HG03342 (cell line): ENCODE measurements around the gene TSPO.

ENCODE experiments used
- ATAC-seq: cut with Tn5 transposase; IDR thresholded peaks from one replicate; pipeline ENCODE4 v1.9.1; 2021; ENCODE audit warnings: mild to moderate bottlenecking, moderate library complexity; ENCODE audit not compliant: unreplicated experiment

Gene TSPO

GRCh38 chr22:43174941-43175531 lies 23.7 kb downstream of the TSPO start:
- ATAC-seq = no peak

GRCh38 chr22:43176090-43176489 lies 24.7 kb downstream of the TSPO start:
- no peak for ATAC-seq

GRCh38 chr22:43177479-43177878 lies 26.1 kb downstream of the TSPO start:
- no peak for ATAC-seq

DNA sequence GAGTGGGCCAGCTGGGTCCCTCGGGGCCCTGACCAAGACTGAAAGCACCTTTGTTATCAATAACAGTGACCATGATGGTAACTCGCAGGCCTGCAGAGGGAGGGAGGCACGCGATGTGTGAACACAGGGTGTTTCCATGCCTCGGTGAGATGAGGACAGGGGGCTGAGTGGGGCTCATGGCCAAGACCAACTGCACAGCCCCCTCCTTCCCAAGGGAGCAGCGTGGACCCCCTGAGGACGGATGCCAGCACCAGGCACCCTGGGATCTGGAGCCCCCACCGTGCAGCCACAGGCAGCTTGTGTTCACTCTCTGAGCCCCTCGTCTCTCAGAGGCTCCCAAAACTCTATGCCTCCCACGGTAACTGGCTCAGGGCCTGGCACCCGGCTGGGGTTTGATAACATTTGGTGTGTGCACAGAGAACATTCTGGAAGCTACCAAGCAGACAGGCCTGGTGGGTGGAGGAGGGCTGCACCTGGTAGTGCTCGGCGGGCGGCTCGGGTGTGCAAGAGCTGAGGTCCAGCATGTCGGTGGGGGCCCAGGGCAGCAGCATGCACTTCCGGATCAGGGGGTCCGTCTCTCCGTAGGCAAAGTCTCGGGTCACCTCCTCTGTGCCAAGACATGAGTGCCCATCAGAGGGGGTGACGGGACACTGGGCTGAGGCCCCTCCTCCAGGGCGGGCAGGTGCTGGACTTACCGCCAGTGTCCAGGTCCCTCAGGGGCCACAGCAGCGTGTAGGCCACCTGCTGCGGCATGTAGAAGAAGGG lies 28.0 kb downstream of the TSPO start:
- ATAC-seq = no peak

DNA sequence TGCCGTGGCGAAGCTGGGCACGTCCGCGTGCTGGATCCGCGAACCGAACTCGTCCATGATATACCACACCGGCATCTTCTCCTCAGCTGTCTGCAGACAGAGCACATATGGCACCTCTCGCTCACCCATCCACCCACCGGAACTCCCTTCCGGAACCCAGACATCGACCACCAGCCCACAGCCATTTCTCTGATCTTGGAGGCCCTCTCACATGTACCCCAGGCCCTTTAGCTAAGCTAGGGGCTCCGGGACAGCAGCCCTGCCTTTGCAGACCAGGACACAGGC lies 28.5 kb downstream of the TSPO start:
- no peak for ATAC-seq

GRCh38 chr22:43180670-43181069 lies 29.3 kb downstream of the TSPO start:
- ATAC-seq = no peak

- ATAC-seq = no peak
Observed at GRCh38 chr22:43181321-43182076, 30.1 kb downstream of the TSPO start.

GRCh38 chr22:43182118-43182517 lies 30.8 kb downstream of the TSPO start:
- no peak for ATAC-seq

DNA sequence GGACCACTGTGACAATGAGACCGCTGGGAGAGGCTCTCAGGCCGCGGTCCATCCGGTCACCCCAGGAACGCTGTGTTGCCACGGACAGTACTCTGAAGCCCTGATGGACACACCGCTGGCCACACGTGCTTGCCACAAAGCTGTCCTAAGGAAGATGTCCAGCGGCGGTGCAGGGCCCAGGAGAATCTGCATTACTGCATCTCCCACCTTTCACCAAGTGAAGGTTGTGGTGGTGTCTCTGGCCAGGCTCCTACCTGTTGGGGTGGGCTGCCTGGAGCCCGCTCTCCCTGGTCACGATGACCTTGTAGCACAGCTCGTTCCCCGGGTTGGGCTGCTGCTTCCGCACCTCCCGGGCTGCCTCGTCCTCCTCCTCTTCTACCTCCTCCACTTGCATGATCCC lies 31.4 kb downstream of the TSPO start:
- no peak for ATAC-seq

DNA sequence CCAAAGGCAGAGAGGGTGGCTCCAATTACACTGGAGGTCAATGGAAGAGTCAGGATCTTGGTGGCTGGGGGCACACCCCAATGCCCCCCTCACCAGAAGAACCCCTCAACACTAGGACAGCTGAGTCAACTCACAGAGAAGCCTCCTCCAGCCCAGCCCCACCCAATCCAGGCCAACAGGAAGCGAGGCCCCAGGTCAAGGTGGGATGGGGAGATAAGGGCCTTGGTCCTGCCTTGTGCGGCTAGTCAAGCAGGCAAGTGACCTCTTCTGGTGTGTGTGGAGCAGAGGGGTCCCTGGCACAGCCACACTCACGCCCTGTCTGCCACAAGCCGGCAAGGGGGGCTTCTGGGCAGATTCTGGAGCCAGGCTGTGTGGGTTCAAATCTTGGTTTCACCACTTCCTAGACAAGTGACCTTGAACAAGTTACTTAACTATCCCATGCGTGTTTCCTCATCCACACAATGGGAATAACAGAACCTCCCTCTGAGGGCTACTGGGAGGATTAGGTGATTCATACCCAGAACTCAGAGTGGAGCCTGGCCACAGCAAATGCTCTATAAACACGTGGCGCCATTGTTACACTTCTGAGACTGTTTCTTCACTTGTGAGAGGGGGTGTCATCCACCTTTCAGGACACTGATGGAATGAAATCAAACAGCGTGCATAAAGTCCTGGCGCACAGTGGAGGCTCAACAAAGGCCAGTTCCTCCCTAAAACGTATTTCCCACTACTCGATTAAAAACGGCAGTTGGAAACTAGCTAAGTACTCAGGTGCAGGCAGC lies 32.3 kb downstream of the TSPO start:
- ATAC-seq = no peak

DNA sequence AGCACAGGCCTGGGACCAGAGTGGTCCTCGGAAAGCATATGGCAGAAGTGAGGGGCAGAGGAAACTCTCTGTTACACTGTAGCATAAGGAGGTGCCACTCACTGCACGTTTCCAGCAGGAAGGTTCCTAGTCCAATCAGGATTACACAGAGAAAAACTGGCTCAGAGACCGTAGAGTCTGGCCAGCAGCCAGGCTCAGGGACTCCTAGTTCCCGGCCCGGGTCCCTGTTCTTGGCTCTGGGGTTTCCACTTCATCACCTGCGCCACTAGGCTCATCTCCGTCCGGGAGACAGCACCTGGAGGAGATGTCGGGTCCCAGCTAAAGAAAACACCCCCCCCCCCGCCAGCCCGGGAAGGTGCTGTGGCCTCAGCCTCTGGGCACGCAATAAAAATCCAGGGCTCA lies 34.5 kb downstream of the TSPO start:
- ATAC-seq = no peak

DNA sequence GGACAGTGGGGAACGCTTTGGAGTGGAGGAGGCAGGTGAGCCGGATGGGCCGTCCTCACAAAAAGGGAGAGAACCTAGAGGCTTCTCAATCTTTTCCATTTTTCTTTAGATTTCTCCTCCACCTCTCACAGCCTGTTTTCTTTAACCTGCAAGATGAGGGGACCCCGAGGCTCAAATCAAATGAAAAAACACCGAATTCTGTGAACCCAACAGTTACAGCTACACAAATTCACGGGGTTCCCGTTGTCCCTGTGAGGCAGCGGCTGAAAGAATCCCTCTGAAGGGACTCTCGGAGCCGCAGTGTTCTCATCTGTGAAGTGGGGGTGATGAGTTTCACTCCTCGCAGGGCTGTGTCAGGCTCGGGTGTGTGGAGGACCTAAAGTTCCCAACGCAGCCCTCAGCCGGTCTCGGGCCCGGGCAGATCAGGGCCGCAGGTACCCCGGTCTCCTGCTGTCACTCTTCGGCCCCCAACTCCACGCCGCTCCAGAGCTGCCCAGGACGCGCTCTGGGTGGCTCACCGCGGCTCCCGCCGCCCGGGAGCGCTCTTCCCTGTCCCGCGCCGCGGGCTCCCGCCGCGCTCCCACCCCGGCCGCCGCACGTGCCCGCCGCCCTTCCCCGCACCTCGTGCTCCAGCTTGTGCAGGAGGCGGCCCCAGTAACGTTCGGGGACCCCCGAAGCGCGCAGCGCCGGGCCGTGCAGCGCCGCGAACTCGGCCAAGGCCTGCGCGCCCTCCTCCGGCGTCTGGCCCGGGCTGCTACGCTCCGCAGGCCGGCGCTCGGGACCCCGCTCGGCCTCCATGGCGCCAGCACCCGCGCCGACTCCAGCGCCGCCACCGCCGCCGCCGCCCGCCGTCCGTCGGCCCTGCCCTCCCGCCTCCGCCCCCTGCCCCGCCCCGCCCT lies 35.2 kb downstream of the TSPO start, which contains the start of gene TTLL12:
Gene TTLL12, minus strand, starts transcription at position 863 of the 899 bp plus-strand sequence. Its CDS starts 65 bp downstream, at position 798.
- ATAC-seq = peak; percentile 46

GRCh38 chr22:43187171-43188099 lies 36.1 kb downstream of the TSPO start:
- ATAC-seq = peak; percentile 77

- no peak for ATAC-seq
Observed at GRCh38 chr22:43188829-43189545, 37.6 kb downstream of the TSPO start.

GRCh38 chr22:43191831-43192230 lies 40.5 kb downstream of the TSPO start:
- ATAC-seq = no peak

GRCh38 chr22:43197271-43197941 lies 46.0 kb downstream of the TSPO start:
- no peak for ATAC-seq

GRCh38 chr22:43198126-43198525 lies 46.8 kb downstream of the TSPO start:
- no peak for ATAC-seq

DNA sequence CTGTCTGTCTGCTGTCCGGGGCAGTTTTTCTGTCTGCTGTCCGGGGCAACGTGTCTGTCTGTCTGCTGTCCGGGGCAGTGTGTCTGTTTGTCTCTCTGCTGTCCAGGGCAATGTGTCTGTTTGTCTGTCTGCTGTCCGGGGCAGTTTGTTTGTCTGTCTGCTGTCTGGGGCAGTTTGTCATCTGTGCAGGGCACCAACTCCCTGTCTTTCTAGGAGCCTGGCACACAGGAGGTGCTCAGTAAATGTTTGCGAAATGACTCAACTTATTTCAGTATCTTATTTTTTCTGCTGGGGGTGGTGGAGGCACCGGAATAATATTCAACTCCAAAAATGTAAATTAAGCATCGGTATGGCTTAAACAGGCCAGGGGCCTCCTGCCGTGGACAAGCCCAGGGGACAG lies 47.6 kb downstream of the TSPO start:
- ATAC-seq = no peak
